Astrocyte (in vitro differentiated cells and primary cell): ENCODE results near the gene ZNF827. TPM values are rescaled to one million over a fixed set of nuclear protein-coding genes. Genes with fewer than 3 reads are reported as not detected.

Experiments
- DNase-seq: peaks from one replicate; pipeline ENCODE4 v3.0.0-alpha.2; 2010; ENCODE audit warnings: low read depth
- FAIRE-seq: peaks from 2 replicates; lab custom pipeline; 2011; peaks lifted over from hg19 to GRCh38; lab: Jason Lieb, UNC
- H2AFZ ChIP-seq: 2 replicates; pipeline ENCODE4 v1.6.0; 2012; ENCODE audit warnings: low read depth, low read length, inconsistent platforms
- H3K27ac ChIP-seq: 2 replicates; pipeline ENCODE4 v1.5.1; 2011; ENCODE audit warnings: low read depth, low read length, inconsistent platforms
- H3K27me3 ChIP-seq: 2 replicates; pipeline ENCODE4 v1.6.0; 2011; ENCODE audit warnings: low read length, inconsistent platforms; ENCODE audit not compliant: insufficient read depth
- H3K36me3 ChIP-seq: 2 replicates; pipeline ENCODE4 v1.5.1; 2011; ENCODE audit warnings: low read length, inconsistent platforms; ENCODE audit not compliant: insufficient read depth
- H3K4me1 ChIP-seq: 2 replicates; pipeline ENCODE4 v1.5.1; 2011; ENCODE audit warnings: low read length, inconsistent platforms; ENCODE audit not compliant: insufficient read depth
- H3K4me2 ChIP-seq: 2 replicates; pipeline ENCODE4 v1.6.0; 2012; ENCODE audit warnings: low read length, inconsistent platforms
- H3K4me3 ChIP-seq: 2 replicates; pipeline ENCODE4 v1.5.1; 2011; ENCODE audit warnings: low read depth, mild to moderate bottlenecking, low read length, inconsistent platforms; ENCODE audit not compliant: insufficient read depth
- H3K79me2 ChIP-seq: 2 replicates; pipeline ENCODE4 v1.6.0; 2012; ENCODE audit warnings: mild to moderate bottlenecking, low read length, inconsistent platforms; ENCODE audit not compliant: insufficient read depth
- H3K9ac ChIP-seq: 2 replicates; pipeline ENCODE4 v1.6.0; 2012; ENCODE audit warnings: mild to moderate bottlenecking, low read length, inconsistent platforms
- H3K9me3 ChIP-seq: 2 replicates; pipeline ENCODE4 v1.5.1; 2012; ENCODE audit warnings: low read depth, mild to moderate bottlenecking, low read length, inconsistent platforms; ENCODE audit not compliant: insufficient read depth
- H4K20me1 ChIP-seq: 2 replicates; pipeline ENCODE4 v1.6.0; 2012; ENCODE audit warnings: low read length, inconsistent platforms; ENCODE audit not compliant: insufficient read depth
- H3K27ac Mint-ChIP-seq: one replicate; pipeline ENCODE4 v1.8.0; 2021; ENCODE audit warnings: mild to moderate bottlenecking, mixed read lengths; ENCODE audit not compliant: unreplicated experiment
- H3K27me3 Mint-ChIP-seq: one replicate; pipeline ENCODE4 v1.8.0; 2021; ENCODE audit warnings: low read depth, mixed read lengths; ENCODE audit not compliant: unreplicated experiment
- H3K36me3 Mint-ChIP-seq: one replicate; pipeline ENCODE4 v1.8.0; 2021; ENCODE audit warnings: low read depth, mixed read lengths; ENCODE audit not compliant: unreplicated experiment
- H3K4me1 Mint-ChIP-seq: one replicate; pipeline ENCODE4 v1.8.0; 2021; ENCODE audit warnings: low read depth, mixed read lengths; ENCODE audit not compliant: unreplicated experiment
- H3K4me3 Mint-ChIP-seq: one replicate; pipeline ENCODE4 v1.8.0; 2021; ENCODE audit warnings: mild to moderate bottlenecking, moderate library complexity, mixed read lengths; ENCODE audit not compliant: unreplicated experiment
- H3K9me3 Mint-ChIP-seq: one replicate; pipeline ENCODE4 v1.8.0; 2021; ENCODE audit warnings: mild to moderate bottlenecking, mixed read lengths; ENCODE audit not compliant: unreplicated experiment
- EZH2 ChIP-seq: IDR thresholded peaks from 2 replicates; pipeline ENCODE4 v1.6.1; 2012; ENCODE audit warnings: mild to moderate bottlenecking, low read length, inconsistent platforms; ENCODE audit not compliant: insufficient read depth
- total RNA-seq: library from RNA; stranded (reverse); gene quantifications from 2 replicates; pipeline ENCODE4 v1.2.1, GENCODE V29; 2021
- TF ChIP-seq, protein P1 (sequence below): IDR thresholded peaks from 2 replicates; pipeline ENCODE4 v1.5.1; 2011; ENCODE audit warnings: low read depth, mild to moderate bottlenecking, inconsistent platforms, low read length, moderate library complexity; ENCODE audit not compliant: insufficient read depth

The ZNF827 gene
- total RNA-seq, 1 donor from 2014 or later, result 39.7 TPM

DNA sequence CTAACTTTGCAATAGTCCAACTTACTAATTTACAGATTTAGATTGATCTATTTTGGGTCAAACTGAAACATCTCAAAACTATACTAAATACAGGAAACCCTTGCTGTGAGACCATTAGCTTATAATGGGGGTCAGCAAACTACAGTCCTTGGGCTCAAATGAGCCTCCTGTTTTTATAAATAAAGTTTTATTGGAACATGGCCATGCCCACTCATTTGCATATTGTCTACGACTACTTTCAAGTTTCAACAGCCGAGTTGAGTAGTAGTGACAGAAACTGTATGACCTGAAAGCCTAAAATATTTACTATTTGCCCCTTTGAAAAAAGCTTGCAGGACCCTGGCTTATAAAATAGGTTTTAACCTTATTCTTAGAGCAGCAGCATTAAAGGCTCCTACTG is 166.3 kb downstream of the ZNF827 start:
- H3K4me3 ChIP-seq, result no peak overlapping the region
- FAIRE-seq (no peak), DNase-seq (no peak)
- no peaks in the 10 kb centered on the region for H3K9me3 Mint-ChIP-seq
- H3K4me1 Mint-ChIP-seq, result no peaks in the 10 kb centered on the region
- no peaks in the 10 kb centered on the region for H3K4me1 ChIP-seq
- H3K27me3 Mint-ChIP-seq, result no peaks in the 10 kb centered on the region
- H3K79me2 ChIP-seq, result no peaks in the 10 kb centered on the region
- H3K4me2 ChIP-seq, result no peak overlapping the region
- H3K36me3 ChIP-seq, result peaks cover 46% of the 10 kb centered on the region
- H3K4me3 Mint-ChIP-seq, result no peak overlapping the region
- TF ChIP-seq, protein P1, sequence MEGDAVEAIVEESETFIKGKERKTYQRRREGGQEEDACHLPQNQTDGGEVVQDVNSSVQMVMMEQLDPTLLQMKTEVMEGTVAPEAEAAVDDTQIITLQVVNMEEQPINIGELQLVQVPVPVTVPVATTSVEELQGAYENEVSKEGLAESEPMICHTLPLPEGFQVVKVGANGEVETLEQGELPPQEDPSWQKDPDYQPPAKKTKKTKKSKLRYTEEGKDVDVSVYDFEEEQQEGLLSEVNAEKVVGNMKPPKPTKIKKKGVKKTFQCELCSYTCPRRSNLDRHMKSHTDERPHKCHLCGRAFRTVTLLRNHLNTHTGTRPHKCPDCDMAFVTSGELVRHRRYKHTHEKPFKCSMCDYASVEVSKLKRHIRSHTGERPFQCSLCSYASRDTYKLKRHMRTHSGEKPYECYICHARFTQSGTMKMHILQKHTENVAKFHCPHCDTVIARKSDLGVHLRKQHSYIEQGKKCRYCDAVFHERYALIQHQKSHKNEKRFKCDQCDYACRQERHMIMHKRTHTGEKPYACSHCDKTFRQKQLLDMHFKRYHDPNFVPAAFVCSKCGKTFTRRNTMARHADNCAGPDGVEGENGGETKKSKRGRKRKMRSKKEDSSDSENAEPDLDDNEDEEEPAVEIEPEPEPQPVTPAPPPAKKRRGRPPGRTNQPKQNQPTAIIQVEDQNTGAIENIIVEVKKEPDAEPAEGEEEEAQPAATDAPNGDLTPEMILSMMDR, result no peak
- no peak for TF ChIP-seq EZH2
- H3K36me3 Mint-ChIP-seq, result peaks cover 13% of the 10 kb centered on the region
- H3K27ac ChIP-seq, result no peak overlapping the region
- H2AFZ ChIP-seq, result no peak overlapping the region
- no peak overlapping the region for H3K9ac ChIP-seq
- no peaks in the 10 kb centered on the region for H3K9me3 ChIP-seq
- no peaks in the 10 kb centered on the region for H4K20me1 ChIP-seq
- H3K27me3 ChIP-seq, result no peaks in the 10 kb centered on the region
- no peak overlapping the region for H3K27ac Mint-ChIP-seq

DNA sequence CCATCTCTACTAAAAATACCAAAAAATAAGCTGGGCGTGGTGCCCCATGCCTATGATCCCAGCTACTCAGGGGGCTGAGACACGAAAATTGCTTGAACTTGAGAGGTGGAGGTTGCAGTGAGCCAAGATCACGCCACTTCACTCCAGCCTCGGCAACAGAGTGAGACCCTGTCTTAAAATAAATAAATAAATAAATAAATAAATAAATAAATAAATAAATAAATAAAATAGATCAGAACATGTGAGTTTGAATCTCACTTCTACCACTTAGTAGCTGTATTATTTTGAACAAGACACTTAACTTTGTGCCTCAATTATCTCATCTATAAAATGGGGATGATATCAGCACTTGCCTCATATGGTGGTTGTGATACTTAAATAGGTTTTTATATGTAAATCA is 168.5 kb downstream of the ZNF827 start:
- TF ChIP-seq EZH2, result no peak
- TF ChIP-seq, protein P1, result no peak
- H3K36me3 Mint-ChIP-seq, result peaks cover 27% of the 10 kb centered on the region
- H4K20me1 ChIP-seq, result no peaks in the 10 kb centered on the region
- H3K4me2 ChIP-seq, result no peak overlapping the region
- DNase-seq, result no peak
- no peak overlapping the region for H3K27ac Mint-ChIP-seq
- H3K9me3 Mint-ChIP-seq, result no peaks in the 10 kb centered on the region
- no peaks in the 10 kb centered on the region for H3K9me3 ChIP-seq
- no peak overlapping the region for H3K4me3 Mint-ChIP-seq
- H3K27ac ChIP-seq, result no peak overlapping the region
- peaks cover 5% of the 10 kb centered on the region for H3K4me1 ChIP-seq
- no peaks in the 10 kb centered on the region for H3K27me3 Mint-ChIP-seq
- H3K27me3 ChIP-seq, result no peaks in the 10 kb centered on the region
- FAIRE-seq, result no peak
- no peak overlapping the region for H2AFZ ChIP-seq
- H3K9ac ChIP-seq, result no peak overlapping the region
- H3K4me3 ChIP-seq, result no peak overlapping the region
- no peaks in the 10 kb centered on the region for H3K79me2 ChIP-seq
- H3K36me3 ChIP-seq, result peaks cover 38% of the 10 kb centered on the region
- no peaks in the 10 kb centered on the region for H3K4me1 Mint-ChIP-seq

DNA sequence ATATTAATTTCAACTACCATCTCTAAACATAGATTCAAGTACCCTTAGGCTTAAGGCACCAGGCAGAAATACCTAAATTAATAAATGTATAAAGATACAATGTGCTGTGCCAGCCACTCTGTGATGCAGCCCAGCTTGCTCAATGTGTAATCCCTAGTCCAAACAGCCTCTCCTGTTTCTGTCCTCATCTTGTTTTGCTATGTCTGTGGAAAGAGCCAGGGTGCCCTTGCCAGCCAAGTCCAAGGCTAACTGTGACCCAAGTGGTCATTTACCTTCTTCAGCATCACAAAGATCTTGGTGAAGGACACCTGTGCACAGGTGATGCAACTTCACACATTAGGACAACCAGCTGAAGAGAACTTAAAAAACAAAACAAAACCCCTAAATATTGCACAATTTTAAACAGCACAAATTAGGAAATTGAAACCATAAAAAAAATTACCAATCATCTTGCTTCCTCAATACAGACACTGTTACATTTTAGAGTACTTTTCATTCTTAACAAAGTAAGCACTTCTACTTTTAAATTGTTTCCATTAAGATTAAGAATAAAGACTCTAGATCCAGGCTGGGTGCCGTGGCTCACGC is 169.1 kb downstream of the ZNF827 start:
- H3K36me3 ChIP-seq, result peaks cover 38% of the 10 kb centered on the region
- no peak for TF ChIP-seq EZH2
- TF ChIP-seq, protein P1, result no peak
- peaks cover 5% of the 10 kb centered on the region for H3K4me1 ChIP-seq
- no peaks in the 10 kb centered on the region for H3K27me3 Mint-ChIP-seq
- H4K20me1 ChIP-seq, result no peaks in the 10 kb centered on the region
- no peak overlapping the region for H3K4me2 ChIP-seq
- H2AFZ ChIP-seq, result no peak overlapping the region
- H3K9me3 Mint-ChIP-seq, result no peaks in the 10 kb centered on the region
- DNase-seq (no peak), FAIRE-seq (no peak)
- no peak overlapping the region for H3K27ac Mint-ChIP-seq
- H3K4me1 Mint-ChIP-seq, result no peaks in the 10 kb centered on the region
- no peak overlapping the region for H3K4me3 ChIP-seq
- H3K4me3 Mint-ChIP-seq, result no peak overlapping the region
- no peak overlapping the region for H3K27ac ChIP-seq
- peaks cover 32% of the 10 kb centered on the region for H3K36me3 Mint-ChIP-seq
- no peaks in the 10 kb centered on the region for H3K79me2 ChIP-seq
- H3K9ac ChIP-seq, result no peak overlapping the region
- no peaks in the 10 kb centered on the region for H3K27me3 ChIP-seq
- H3K9me3 ChIP-seq, result no peaks in the 10 kb centered on the region
